ENCODE data around the gene CPSF3. TPM values are rescaled to one million over a fixed set of nuclear protein-coding genes. Genes with fewer than 3 reads are reported as not detected.

The CPSF3 gene
- polyA plus RNA-seq, 2 donors = 11.9 to 17.6 TPM

GRCh38 chr2:9384521-9384920 is 38.9 kb upstream of the CPSF3 start:
- H3K36me3 ChIP-seq (ENCODE audit: control insufficient read depth in 2 of 2, insufficient read depth in 2 of 2, low read length in 1 of 2) = peaks cover 0 to 7% of the 10 kb centered on the region in 2 donors

GRCh38 chr2:9385841-9386240 is 37.6 kb upstream of the CPSF3 start:
- Histone ChIP-seq H3K4me1 (ENCODE audit: control insufficient read depth in 2 of 2, insufficient read depth in 2 of 2, low read length in 1 of 2) (peaks cover 4 to 5% of the 10 kb centered on the region in 2 donors), H3K9me3 (ENCODE audit: control insufficient read depth in 2 of 2, insufficient read depth in 1 of 2, low read depth in 1 of 2, low read length in 1 of 2) (peaks cover 0 to 3% of the 10 kb centered on the region in 2 donors), H3K27ac (ENCODE audit: low read depth in 2 of 2, low read length in 1 of 2) (no peak overlapping the region), H3K36me3 (ENCODE audit: control insufficient read depth in 2 of 2, insufficient read depth in 2 of 2, low read length in 1 of 2) (peaks cover 0 to 13% of the 10 kb centered on the region in 2 donors), H3K27me3 (ENCODE audit: control insufficient read depth in 1 of 2, insufficient read depth in 2 of 2, low read length in 2 of 2) (no peaks in the 10 kb centered on the region), H3K4me3 (ENCODE audit: low read depth in 1 of 2, low read length in 2 of 2) (no peak overlapping the region)
- WGBS, 2 donors = 93 to 94% methylated on average over 6 of the region's 6 CpGs

More at GRCh38 chr2:9384521-9384920, 38.9 kb upstream of the CPSF3 start:
- Histone ChIP-seq H3K4me1 (ENCODE audit: control insufficient read depth in 2 of 2, insufficient read depth in 2 of 2, low read length in 1 of 2) (peaks cover 6 to 8% of the 10 kb centered on the region in 2 donors), H3K4me3 (ENCODE audit: low read depth in 1 of 2, low read length in 2 of 2) (no peak overlapping the region), H3K27ac (ENCODE audit: low read depth in 2 of 2, low read length in 1 of 2) (no peak overlapping the region), H3K27me3 (ENCODE audit: control insufficient read depth in 1 of 2, insufficient read depth in 2 of 2, low read length in 2 of 2) (no peaks in the 10 kb centered on the region), H3K9me3 (ENCODE audit: control insufficient read depth in 2 of 2, insufficient read depth in 1 of 2, low read depth in 1 of 2, low read length in 1 of 2) (peaks cover 0 to 3% of the 10 kb centered on the region in 2 donors)
- 90 to 91% methylated on average over 4 of the region's 4 CpGs for WGBS, 2 donors

- 90 to 91% methylated on average over 11 of the region's 11 CpGs for WGBS, 2 donors
These were observed 35.2 kb upstream of the CPSF3 start for GRCh38 chr2:9388199-9388681.

GRCh38 chr2:9388950-9389911 is 34.2 kb upstream of the CPSF3 start:
- Histone ChIP-seq H3K4me3 (ENCODE audit: low read depth in 1 of 2, low read length in 2 of 2) (no peak overlapping the region), H3K9me3 (ENCODE audit: control insufficient read depth in 2 of 2, insufficient read depth in 1 of 2, low read depth in 1 of 2, low read length in 1 of 2) (peaks cover 0 to 3% of the 10 kb centered on the region in 2 donors), H3K36me3 (ENCODE audit: control insufficient read depth in 2 of 2, insufficient read depth in 2 of 2, low read length in 1 of 2) (peaks cover 0 to 15% of the 10 kb centered on the region in 2 donors), H3K4me1 (ENCODE audit: control insufficient read depth in 2 of 2, insufficient read depth in 2 of 2, low read length in 1 of 2) (no peaks in the 10 kb centered on the region), H3K27ac (ENCODE audit: low read depth in 2 of 2, low read length in 1 of 2) (no peak overlapping the region), H3K27me3 (ENCODE audit: control insufficient read depth in 1 of 2, insufficient read depth in 2 of 2, low read length in 2 of 2) (no peaks in the 10 kb centered on the region)
- WGBS, 2 donors = 90 to 91% methylated on average over 28 of the region's 28 CpGs

More at GRCh38 chr2:9388199-9388681, 35.2 kb upstream of the CPSF3 start:
- Histone ChIP-seq H3K36me3 (ENCODE audit: control insufficient read depth in 2 of 2, insufficient read depth in 2 of 2, low read length in 1 of 2) (peaks cover 0 to 15% of the 10 kb centered on the region in 2 donors), H3K9me3 (ENCODE audit: control insufficient read depth in 2 of 2, insufficient read depth in 1 of 2, low read depth in 1 of 2, low read length in 1 of 2) (peaks cover 0 to 3% of the 10 kb centered on the region in 2 donors), H3K4me1 (ENCODE audit: control insufficient read depth in 2 of 2, insufficient read depth in 2 of 2, low read length in 1 of 2) (no peaks in the 10 kb centered on the region), H3K27ac (ENCODE audit: low read depth in 2 of 2, low read length in 1 of 2) (no peak overlapping the region), H3K27me3 (ENCODE audit: control insufficient read depth in 1 of 2, insufficient read depth in 2 of 2, low read length in 2 of 2) (no peaks in the 10 kb centered on the region), H3K4me3 (ENCODE audit: low read depth in 1 of 2, low read length in 2 of 2) (no peak overlapping the region)

GRCh38 chr2:9390151-9390850 is 33.2 kb upstream of the CPSF3 start:
- Histone ChIP-seq H3K27ac (ENCODE audit: low read depth in 2 of 2, low read length in 1 of 2) (no peak overlapping the region), H3K4me1 (ENCODE audit: control insufficient read depth in 2 of 2, insufficient read depth in 2 of 2, low read length in 1 of 2) (no peaks in the 10 kb centered on the region), H3K9me3 (ENCODE audit: control insufficient read depth in 2 of 2, insufficient read depth in 1 of 2, low read depth in 1 of 2, low read length in 1 of 2) (peaks cover 0 to 3% of the 10 kb centered on the region in 2 donors), H3K36me3 (ENCODE audit: control insufficient read depth in 2 of 2, insufficient read depth in 2 of 2, low read length in 1 of 2) (peaks cover 0 to 18% of the 10 kb centered on the region in 2 donors), H3K27me3 (ENCODE audit: control insufficient read depth in 1 of 2, insufficient read depth in 2 of 2, low read length in 2 of 2) (no peaks in the 10 kb centered on the region), H3K4me3 (ENCODE audit: low read depth in 1 of 2, low read length in 2 of 2) (no peak overlapping the region)
- 82 to 94% methylated on average over 7 of the region's 7 CpGs for WGBS, 2 donors

GRCh38 chr2:9390991-9391390 is 32.5 kb upstream of the CPSF3 start:
- H3K27me3 ChIP-seq (ENCODE audit: control insufficient read depth in 1 of 2, insufficient read depth in 2 of 2, low read length in 2 of 2) = no peaks in the 10 kb centered on the region
- no peak overlapping the region for H3K27ac ChIP-seq (ENCODE audit: low read depth in 2 of 2, low read length in 1 of 2)
- no peaks in the 10 kb centered on the region for H3K4me1 ChIP-seq (ENCODE audit: control insufficient read depth in 2 of 2, insufficient read depth in 2 of 2, low read length in 1 of 2)
- peaks cover 0 to 16% of the 10 kb centered on the region in 2 donors for H3K36me3 ChIP-seq (ENCODE audit: control insufficient read depth in 2 of 2, insufficient read depth in 2 of 2, low read length in 1 of 2)
- WGBS, 2 donors = 93 to 96% methylated on average over 19 of the region's 19 CpGs
- no peak overlapping the region for H3K4me3 ChIP-seq (ENCODE audit: low read depth in 1 of 2, low read length in 2 of 2)
- peaks cover 0 to 3% of the 10 kb centered on the region in 2 donors for H3K9me3 ChIP-seq (ENCODE audit: control insufficient read depth in 2 of 2, insufficient read depth in 1 of 2, low read depth in 1 of 2, low read length in 1 of 2)

GRCh38 chr2:9391961-9392720 is 31.3 kb upstream of the CPSF3 start:
- no peaks in the 10 kb centered on the region for H3K27me3 ChIP-seq (ENCODE audit: control insufficient read depth in 1 of 2, insufficient read depth in 2 of 2, low read length in 2 of 2)
- H3K4me3 ChIP-seq (ENCODE audit: low read depth in 1 of 2, low read length in 2 of 2) = no peak overlapping the region
- no peaks in the 10 kb centered on the region for H3K4me1 ChIP-seq (ENCODE audit: control insufficient read depth in 2 of 2, insufficient read depth in 2 of 2, low read length in 1 of 2)
- WGBS, 2 donors = 87 to 88% methylated on average over 13 of the region's 13 CpGs
- peaks cover 0 to 16% of the 10 kb centered on the region in 2 donors for H3K36me3 ChIP-seq (ENCODE audit: control insufficient read depth in 2 of 2, insufficient read depth in 2 of 2, low read length in 1 of 2)
- peaks cover 0 to 3% of the 10 kb centered on the region in 2 donors for H3K9me3 ChIP-seq (ENCODE audit: control insufficient read depth in 2 of 2, insufficient read depth in 1 of 2, low read depth in 1 of 2, low read length in 1 of 2)
- H3K27ac ChIP-seq (ENCODE audit: low read depth in 2 of 2, low read length in 1 of 2) = no peak overlapping the region

GRCh38 chr2:9392898-9393765 is 30.3 kb upstream of the CPSF3 start:
- H3K27me3 ChIP-seq (ENCODE audit: control insufficient read depth in 1 of 2, insufficient read depth in 2 of 2, low read length in 2 of 2) = no peaks in the 10 kb centered on the region
- peak overlapping the region; percentile 28 to 34 for H3K27ac ChIP-seq (ENCODE audit: low read depth in 2 of 2, low read length in 1 of 2)
- H3K4me3 ChIP-seq (ENCODE audit: low read depth in 1 of 2, low read length in 2 of 2) = no peak overlapping the region
- peaks cover 0 to 16% of the 10 kb centered on the region in 2 donors for H3K36me3 ChIP-seq (ENCODE audit: control insufficient read depth in 2 of 2, insufficient read depth in 2 of 2, low read length in 1 of 2)
- no peaks in the 10 kb centered on the region for H3K4me1 ChIP-seq (ENCODE audit: control insufficient read depth in 2 of 2, insufficient read depth in 2 of 2, low read length in 1 of 2)
- peaks cover 0 to 2% of the 10 kb centered on the region in 2 donors for H3K9me3 ChIP-seq (ENCODE audit: control insufficient read depth in 2 of 2, insufficient read depth in 1 of 2, low read depth in 1 of 2, low read length in 1 of 2)
- WGBS, 2 donors = 74 to 80% methylated on average over 28 of the region's 28 CpGs

Data from esophagus (tissue), 2 donors.